Spleen (tissue), 7 donors: Measurements from ENCODE around the gene VENTX.

Source experiments
- POLR2A ChIP-seq, 3 donors: fragments of 450-650 bp; IDR thresholded peaks; one replicate each; pipeline ENCODE4 v1.5.1; 2017; ENCODE audit warnings: antibody characterized with exemption in 3 of 3, mild to moderate bottlenecking in 1 of 3
- POLR2AphosphoS5 ChIP-seq, 3 donors: sonication (generic); formaldehyde crosslinking; IDR thresholded peaks; one replicate each; pipeline ENCODE4 v1.5.1; 2017; ENCODE audit warnings: antibody characterized with exemption in 3 of 3
- TF ChIP-seq, protein P1 (sequence below), 11 experiments: fragments of 200-600 bp in 7 of 11; fragments of 450-650 bp in 4 of 11; sonication (generic) in 4 of 11; IDR thresholded peaks in 8 of 11; conservative IDR thresholded peaks in 3 of 11; 1 replicate in 7 of 11; 2 replicates in 4 of 11; pipeline versions ENCODE4 v1.4.0 to v1.8.0; 2016 to 2021; ENCODE audit warnings: antibody characterized with exemption in 11 of 11, inconsistent platforms in 4 of 11, mild to moderate bottlenecking in 1 of 11
- donor health status: DM: no; HTN: no; CAD: no; lungs with moderate emphysema.
- donor health status: DM: no; HTN: no; CAD: no.
- donor health status: DM: no; HTN: no; CAD: no.

- TF ChIP-seq POLR2AphosphoS5 (IDR thresholded peaks at IDR 0.05), result no peak
- no peak for TF ChIP-seq POLR2A (IDR thresholded peaks at IDR 0.05)
- TF ChIP-seq, protein P1, sequence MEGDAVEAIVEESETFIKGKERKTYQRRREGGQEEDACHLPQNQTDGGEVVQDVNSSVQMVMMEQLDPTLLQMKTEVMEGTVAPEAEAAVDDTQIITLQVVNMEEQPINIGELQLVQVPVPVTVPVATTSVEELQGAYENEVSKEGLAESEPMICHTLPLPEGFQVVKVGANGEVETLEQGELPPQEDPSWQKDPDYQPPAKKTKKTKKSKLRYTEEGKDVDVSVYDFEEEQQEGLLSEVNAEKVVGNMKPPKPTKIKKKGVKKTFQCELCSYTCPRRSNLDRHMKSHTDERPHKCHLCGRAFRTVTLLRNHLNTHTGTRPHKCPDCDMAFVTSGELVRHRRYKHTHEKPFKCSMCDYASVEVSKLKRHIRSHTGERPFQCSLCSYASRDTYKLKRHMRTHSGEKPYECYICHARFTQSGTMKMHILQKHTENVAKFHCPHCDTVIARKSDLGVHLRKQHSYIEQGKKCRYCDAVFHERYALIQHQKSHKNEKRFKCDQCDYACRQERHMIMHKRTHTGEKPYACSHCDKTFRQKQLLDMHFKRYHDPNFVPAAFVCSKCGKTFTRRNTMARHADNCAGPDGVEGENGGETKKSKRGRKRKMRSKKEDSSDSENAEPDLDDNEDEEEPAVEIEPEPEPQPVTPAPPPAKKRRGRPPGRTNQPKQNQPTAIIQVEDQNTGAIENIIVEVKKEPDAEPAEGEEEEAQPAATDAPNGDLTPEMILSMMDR (IDR thresholded peaks at IDR 0.05 in 8 of 11, conservative IDR thresholded peaks at IDR 0.05 in 3 of 11), result no peak
Measured at GRCh38 chr10:133253361-133253955, 15.8 kb downstream of the VENTX start.
